Tibial artery (tissue), 4 donors: ENCODE measurements around the gene DSCAM.

Source experiments
- DNase-seq, 2 donors: peaks; one replicate each; pipeline ENCODE4 v3.0.0-alpha.2; 2019
- H3K27ac ChIP-seq, 2 donors: fragments of 200-600 bp; sonication (generic) in 1 of 2; 1 replicate in 1 of 2; 2 replicates in 1 of 2; pipeline ENCODE4 v1.5.1; 2018 to 2019; ENCODE audit warnings: mild to moderate bottlenecking in 1 of 2
- H3K27me3 ChIP-seq, 2 donors: fragments of 200-600 bp; sonication (generic) in 1 of 2; one replicate each; pipeline versions ENCODE4 v1.5.1 to v1.6.0; 2016 to 2019
- H3K36me3 ChIP-seq, 3 donors: fragments of 200-600 bp; sonication (generic) in 2 of 3; one replicate each; pipeline ENCODE4 v1.5.1; 2016 to 2019; ENCODE audit warnings: mild to moderate bottlenecking in 2 of 3
- H3K4me1 ChIP-seq, 4 donors: fragments of 200-600 bp; sonication (generic) in 2 of 4; 1 replicate in 3 of 4; 2 replicates in 1 of 4; pipeline ENCODE4 v1.5.1; 2016 to 2019
- H3K4me3 ChIP-seq, 2 donors: fragments of 200-600 bp; sonication (generic) in 1 of 2; 1 replicate in 1 of 2; 2 replicates in 1 of 2; pipeline ENCODE4 v1.5.1; 2018 to 2019; ENCODE audit warnings: mild to moderate bottlenecking in 2 of 2
- H3K9me3 ChIP-seq, 3 donors: fragments of 200-600 bp; sonication (generic) in 1 of 3; one replicate each; pipeline ENCODE4 v1.5.1; 2016 to 2019
- CTCF ChIP-seq, 2 experiments: fragments of 200-600 bp in 1 of 2; fragments of 450-650 bp in 1 of 2; IDR thresholded peaks; one replicate each; pipeline ENCODE4 v1.5.1; 2017 to 2019; ENCODE audit warnings: antibody characterized with exemption in 2 of 2, mild to moderate bottlenecking in 1 of 2, moderate library complexity in 1 of 2
- intact Hi-C: fragments of 100-400 bp; cut with DNase I; formaldehyde crosslinking; loops from one replicate; pipeline ENCODE4 v1.15.0; 2023; ENCODE audit warnings: low total_unique reads

The DSCAM gene

GRCh38 chr21:40577285-40578043 is 269.5 kb downstream of the DSCAM start:
- H3K4me1 ChIP-seq = no peaks in the 10 kb centered on the region
- TF ChIP-seq CTCF (IDR thresholded peaks at IDR 0.05) = no peak
- no peak overlapping the region for H3K4me3 ChIP-seq
- H3K27me3 ChIP-seq = no peaks in the 10 kb centered on the region
- H3K27ac ChIP-seq = no peak overlapping the region
- H3K36me3 ChIP-seq = no peaks in the 10 kb centered on the region
- no peaks in the 10 kb centered on the region for H3K9me3 ChIP-seq
- intact Hi-C loops = no loop called here
- DNase-seq = no peak

GRCh38 chr21:40575976-40576375 is 271.0 kb downstream of the DSCAM start:
- Histone ChIP-seq H3K9me3 (no peaks in the 10 kb centered on the region), H3K27me3 (no peaks in the 10 kb centered on the region), H3K4me1 (no peaks in the 10 kb centered on the region), H3K4me3 (no peak overlapping the region), H3K36me3 (no peaks in the 10 kb centered on the region), H3K27ac (no peak overlapping the region)
- intact Hi-C loops = no loop called here
- no peak for DNase-seq
- TF ChIP-seq CTCF (IDR thresholded peaks at IDR 0.05) = no peak

- no peak overlapping the region for H3K27ac ChIP-seq
- no peak for DNase-seq
- H3K4me1 ChIP-seq = no peaks in the 10 kb centered on the region
- no peaks in the 10 kb centered on the region for H3K27me3 ChIP-seq
- intact Hi-C loops = no loop called here
- H3K9me3 ChIP-seq = peaks cover 0 to 3% (median 0%) of the 10 kb centered on the region in 3 donors
- TF ChIP-seq CTCF (IDR thresholded peaks at IDR 0.05) = no peak
- no peak overlapping the region for H3K4me3 ChIP-seq
- H3K36me3 ChIP-seq = no peaks in the 10 kb centered on the region
These were observed 277.6 kb downstream of the DSCAM start for GRCh38 chr21:40569357-40569756.

GRCh38 chr21:40568807-40569206 is 278.2 kb downstream of the DSCAM start:
- Histone ChIP-seq H3K9me3 (peaks cover 0 to 3% (median 0%) of the 10 kb centered on the region in 3 donors), H3K27me3 (no peaks in the 10 kb centered on the region), H3K4me1 (no peaks in the 10 kb centered on the region), H3K27ac (no peak overlapping the region), H3K4me3 (no peak overlapping the region), H3K36me3 (no peaks in the 10 kb centered on the region)
- TF ChIP-seq CTCF (IDR thresholded peaks at IDR 0.05) = no peak
- no peak for DNase-seq
- intact Hi-C loops = no loop called here

GRCh38 chr21:40567501-40567900 is 279.5 kb downstream of the DSCAM start:
- Histone ChIP-seq H3K9me3 (peaks cover 0 to 3% (median 0%) of the 10 kb centered on the region in 3 donors), H3K36me3 (no peaks in the 10 kb centered on the region), H3K4me1 (no peaks in the 10 kb centered on the region), H3K27me3 (no peaks in the 10 kb centered on the region), H3K27ac (no peak overlapping the region), H3K4me3 (no peak overlapping the region)
- no peak for TF ChIP-seq CTCF (IDR thresholded peaks at IDR 0.05)
- DNase-seq = no peak
- intact Hi-C loops = no loop called here
